Activated CD8-positive, alpha-beta memory T cell treated with anti-CD3 and anti-CD28 coated beads, Interleukin-2, amount 50 U/mL, for 1 hour (primary cell): ENCODE measurements around the gene VPS13C.
A peak's percentile ranks its signal among the peaks of the same experiment; 100 is the strongest.
"Not testable (repeated sequence)": the region's sequence is repeated elsewhere in the genome, so short reads cannot be mapped to it uniquely, and the experiment has no call there.

Experiments used
- DNase-seq: peaks from one replicate; pipeline ENCODE4 v3.0.0-alpha.2; 2020; ENCODE audit errors: extremely low read depth

The VPS13C gene

GRCh38 chr15:62069551-62069950 is 9.3 kb upstream of the VPS13C start:
- no peak for DNase-seq

GRCh38 chr15:62068810-62069167 is 8.5 kb upstream of the VPS13C start:
- DNase-seq, result no peak

DNA sequence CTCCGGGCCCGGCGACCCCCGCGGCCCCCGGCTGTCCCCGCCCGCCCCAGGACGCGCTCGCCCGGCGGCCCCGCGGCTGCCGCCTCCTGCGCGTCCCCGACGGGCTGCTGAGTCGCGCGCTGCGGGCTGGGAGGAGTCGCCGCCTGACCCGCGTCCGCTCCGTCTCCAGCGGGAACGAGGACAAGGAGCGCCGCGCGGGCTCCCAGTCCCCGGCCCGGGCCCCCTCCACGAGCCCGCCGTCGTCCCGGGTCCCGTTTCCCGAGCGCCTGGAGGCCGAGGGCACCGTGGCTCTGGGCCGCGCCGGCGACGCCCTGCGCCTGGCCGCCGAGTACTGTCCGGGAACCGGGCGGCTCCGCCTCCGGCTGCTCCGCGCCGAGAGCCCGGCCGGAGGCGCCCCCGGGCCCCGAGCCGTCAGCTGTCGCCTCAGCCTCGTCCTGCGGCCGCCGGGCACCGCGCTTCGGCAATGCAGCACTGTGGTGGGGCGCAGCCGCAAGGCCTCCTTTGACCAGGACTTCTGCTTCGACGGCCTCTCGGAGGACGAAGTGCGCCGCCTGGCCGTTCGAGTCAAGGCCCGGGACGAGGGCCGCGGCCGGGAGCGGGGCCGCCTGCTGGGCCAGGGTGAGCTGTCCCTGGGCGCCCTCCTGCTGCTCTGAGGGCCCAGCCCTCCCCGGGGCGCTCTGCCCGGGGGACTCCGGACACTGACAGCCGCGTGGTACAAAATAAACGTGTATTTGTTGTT is 8.0 kb upstream of the VPS13C start:
- no peak for DNase-seq

- DNase-seq, result no peak
Observed at GRCh38 chr15:62067448-62068044, 7.3 kb upstream of the VPS13C start.

- DNase-seq, result no peak
Observed at GRCh38 chr15:62066663-62067447, 6.6 kb upstream of the VPS13C start, which contains the start of gene C2CD4A. Gene C2CD4A (plus strand): TSS chr15:62066977. CDS start chr15:62067614, 637 bp downstream.

GRCh38 chr15:62063825-62064635 is 3.8 kb upstream of the VPS13C start:
- DNase-seq, result no peak

DNA sequence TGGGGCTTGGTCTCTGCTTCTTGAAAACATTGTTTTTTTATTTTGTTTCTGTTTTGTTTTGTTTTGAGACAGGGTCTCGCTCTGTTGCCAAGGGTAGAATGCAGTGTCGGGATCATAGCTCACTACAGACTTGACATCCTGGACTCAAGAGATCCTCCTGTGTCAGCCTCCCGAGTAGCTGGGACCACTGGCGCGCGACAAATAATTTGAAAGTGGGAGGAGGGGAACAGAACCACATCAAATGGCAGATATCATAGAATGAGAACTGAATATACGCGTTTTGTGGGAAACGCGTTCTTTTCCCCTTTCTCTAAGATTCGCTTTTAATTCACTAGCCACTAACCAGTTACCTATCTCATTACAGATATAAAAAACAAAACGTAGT is 641 bp upstream of the VPS13C start:
- DNase-seq, result no peak

GRCh38 chr15:62059816-62060112 is 483 bp downstream of the VPS13C start:
- DNase-seq, result peak; percentile 12

GRCh38 chr15:62059108-62059815 is 985 bp downstream of the VPS13C start:
- DNase-seq, result no peak

DNA sequence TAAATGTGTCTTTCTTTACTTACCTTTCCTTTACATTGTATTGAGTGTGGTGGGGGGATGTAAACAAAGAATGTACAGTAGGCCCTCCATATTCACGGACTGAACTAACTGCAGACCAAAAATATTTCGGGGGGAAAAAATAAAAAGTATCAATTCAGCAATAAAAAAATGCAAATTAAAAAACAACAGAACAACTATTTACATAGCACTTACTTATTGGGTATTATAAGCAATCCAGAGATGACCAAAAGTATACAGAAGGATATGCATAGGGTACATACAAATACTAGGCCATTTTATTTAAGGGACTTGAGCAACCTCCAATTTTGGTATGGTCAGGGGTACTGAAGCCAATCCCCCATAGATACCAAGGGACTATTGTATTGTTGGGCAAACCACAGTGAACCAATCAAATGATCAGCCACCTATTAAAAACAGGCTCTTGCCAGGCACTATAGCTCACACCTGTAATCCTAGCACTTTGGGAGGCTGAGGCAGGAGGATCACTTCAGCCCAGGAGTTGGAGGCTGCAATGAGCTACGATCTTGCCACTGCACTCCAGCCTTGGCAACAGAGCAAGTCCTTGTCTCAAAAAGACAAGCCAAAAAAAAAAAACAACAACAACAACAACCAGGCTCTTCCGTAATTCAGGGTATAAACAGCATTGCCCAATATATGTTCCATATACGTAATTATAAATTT is 1.8 kb downstream of the VPS13C start:
- no peak for DNase-seq

- DNase-seq, result no peak
Observed at GRCh38 chr15:62057341-62057980, 2.8 kb downstream of the VPS13C start.

- no peak for DNase-seq
Observed at GRCh38 chr15:62054979-62055378, 5.3 kb downstream of the VPS13C start.

DNA sequence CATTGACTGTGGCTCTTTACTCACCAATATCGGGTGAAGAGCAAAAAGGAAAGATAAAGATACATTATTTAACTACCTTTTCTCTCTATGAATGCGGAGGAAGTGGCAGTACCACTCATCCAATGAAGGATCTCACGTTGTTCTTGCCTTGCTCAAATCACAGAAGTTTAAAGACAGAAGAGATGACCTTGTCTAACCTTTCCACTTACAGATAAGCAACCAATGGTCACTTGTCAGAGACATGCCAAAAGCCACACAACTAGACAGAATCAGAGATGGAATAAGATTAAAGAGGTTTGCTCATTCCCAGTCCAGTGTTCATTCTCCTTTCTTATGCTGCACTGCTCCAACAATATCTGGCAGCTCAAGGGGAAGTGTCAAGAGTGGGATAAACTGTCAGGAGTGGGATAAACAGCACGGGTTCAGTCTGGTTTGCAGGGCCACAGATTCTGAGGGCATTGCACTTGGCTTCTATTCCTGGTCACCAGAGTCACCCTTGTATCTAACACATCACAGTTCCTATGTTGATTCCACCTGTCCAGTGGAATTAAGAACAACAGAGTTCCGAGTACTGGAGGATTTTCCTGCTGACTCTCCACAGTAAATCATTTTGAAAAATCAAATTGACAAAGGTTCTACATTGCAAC is 6.7 kb downstream of the VPS13C start:
- DNase-seq, result no peak

- DNase-seq, result no peak
Observed at GRCh38 chr15:62052713-62053112, 7.5 kb downstream of the VPS13C start.

DNA sequence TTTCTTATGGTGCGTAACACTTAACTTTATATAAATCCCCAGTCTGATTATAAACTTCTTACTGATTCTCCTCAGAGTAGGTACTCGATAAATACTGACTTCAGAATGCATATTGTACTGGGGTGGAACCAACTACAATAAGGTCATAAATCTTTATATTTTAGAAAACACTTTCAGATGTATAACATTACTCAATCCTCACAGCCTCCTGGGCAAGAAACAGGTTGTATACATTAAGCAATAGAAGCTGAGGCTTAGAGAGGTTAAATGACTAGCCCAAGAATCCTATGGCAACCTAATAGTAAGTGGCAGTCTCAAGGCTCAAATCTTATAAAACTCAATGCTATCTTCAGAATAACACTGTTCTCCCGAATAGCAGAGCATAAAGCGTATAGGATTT is 9.1 kb downstream of the VPS13C start:
- no peak for DNase-seq

GRCh38 chr15:62050115-62050514 is 10.1 kb downstream of the VPS13C start:
- no peak for DNase-seq

DNA sequence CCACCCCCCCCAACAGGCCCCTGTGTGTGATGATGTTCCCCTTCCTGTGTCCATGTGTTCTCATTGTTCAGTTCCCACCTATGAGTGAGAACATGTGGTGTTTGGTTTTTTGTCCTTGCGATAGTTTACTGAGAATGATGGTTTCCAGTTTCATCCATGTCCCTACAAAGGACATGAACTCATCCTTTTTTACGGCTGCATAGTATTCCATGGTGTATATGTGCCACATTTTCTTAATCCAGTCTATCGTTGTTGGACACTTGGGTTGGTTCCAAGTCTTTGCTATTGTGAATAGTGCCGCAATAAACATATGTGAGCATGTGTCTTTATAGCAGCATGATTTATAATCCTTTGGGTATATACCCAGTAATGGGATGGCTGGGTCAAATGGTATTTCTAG is 12.0 kb downstream of the VPS13C start:
- not testable (repeated sequence) for DNase-seq

DNA sequence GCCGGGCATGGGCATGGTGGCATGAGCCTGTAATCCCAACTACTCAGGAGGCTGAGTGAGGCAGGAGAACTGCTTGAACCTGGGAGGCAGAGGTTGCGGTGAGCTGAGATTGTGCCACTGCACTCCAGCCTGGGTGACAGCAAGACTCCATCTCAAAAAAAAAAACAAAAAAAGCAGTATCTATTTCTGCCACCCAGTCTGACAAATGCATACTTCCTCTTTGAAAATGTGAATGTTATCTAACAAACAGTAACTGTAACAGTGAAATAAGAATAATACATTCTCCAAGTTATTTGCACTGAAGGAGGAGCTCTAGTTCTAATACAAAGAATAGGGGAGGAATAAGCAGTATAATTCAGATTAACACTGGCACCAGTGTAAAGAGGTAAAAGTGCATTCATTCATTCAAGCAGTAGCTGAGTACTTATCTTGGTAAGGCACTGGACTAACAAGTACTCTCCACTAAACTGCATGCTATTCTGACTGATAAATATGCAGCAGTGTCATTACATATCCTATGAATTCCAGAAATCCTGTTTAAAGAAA is 12.9 kb downstream of the VPS13C start:
- no peak for DNase-seq

GRCh38 chr15:62046078-62046743 is 14.0 kb downstream of the VPS13C start:
- no peak for DNase-seq
